ENCODE measurements around the gene KCNK4. TPM values are rescaled to one million over a fixed set of nuclear protein-coding genes. Genes with fewer than 3 reads are reported as not detected.
A peak's percentile ranks its signal among the peaks of the same experiment; 100 is the strongest.

The KCNK4 gene
- total RNA-seq, 1 experiment from 2014 or later = 0.28 TPM

GRCh38 chr11:64284048-64284961 is 6.8 kb upstream of the KCNK4 start, which contains the start of gene BAD:
TSS of gene BAD (minus strand) at chr11:64284665. CDS start at chr11:64284368, 297 bp downstream.
- Mint-ChIP-seq H3K4me1 (peaks cover 8 to 12% of the 10 kb centered on the region in 2 experiments), H3K27me3 (ENCODE audit: low read depth) (peaks cover 12% of the 10 kb centered on the region), H3K36me3 (ENCODE audit: insufficient read depth in 1 of 3, low read depth in 3 of 3) (peaks cover 0 to 18% (median 13%) of the 10 kb centered on the region in 3 experiments; a peak in 6 of 7 replicates), H3K27ac (peak within 1 kb of the TSS in 1 of 3 experiments; percentile 68; a peak in 1 of 7 replicates), H3K9me3 (no peaks in the 10 kb centered on the region; a peak in 1 of 5 replicates), H3K4me3 (peak within 1 kb of the TSS; percentile 82 to 90)
- peak within 1 kb of the TSS; percentile 82 for H3K4me2 ChIP-seq (ENCODE audit: insufficient read depth, insufficient read length, low read length)
- no CpG with 5 or more reads among the region's 44 CpGs for WGBS (ENCODE audit: extremely low coverage, insufficient read length, low lambda C conversion rate)
- H3T11ph ChIP-seq (ENCODE audit: low read length) = no peak within 1 kb of the TSS
- no peak within 1 kb of the TSS for H2BK120ac ChIP-seq (ENCODE audit: low read depth, low read length, poor library complexity, severe bottlenecking)
- H2BK20ac ChIP-seq (ENCODE audit: low read depth, low read length, poor library complexity, severe bottlenecking) = no peak within 1 kb of the TSS
- H3K23ac ChIP-seq (ENCODE audit: insufficient read length, low read depth, low read length) = no peak within 1 kb of the TSS
- no peak within 1 kb of the TSS for H2BK15ac ChIP-seq (ENCODE audit: low read depth, low read length)
- no peak within 1 kb of the TSS for H4K91ac ChIP-seq (ENCODE audit: insufficient read length, low read depth, low read length)
- H3K9ac ChIP-seq (ENCODE audit: extremely low read depth, insufficient read length, low read length) = no peak within 1 kb of the TSS
- H3K4ac ChIP-seq (ENCODE audit: low read depth, low read length) = no peak within 1 kb of the TSS
- peak within 1 kb of the TSS; percentile 42; the same call in 1 of the 2 replicates for H3K14ac ChIP-seq (ENCODE audit: insufficient read depth, low read length)
- H3K27me3 ChIP-seq (ENCODE audit: insufficient read depth, low read length) = no peaks in the 10 kb centered on the region
- H2AFZ ChIP-seq (ENCODE audit: low read length) = no peak within 1 kb of the TSS
- no peak for TF ChIP-seq CTCF (conservative IDR thresholded peaks at IDR 0.05)
- no peak within 1 kb of the TSS for H2AK5ac ChIP-seq (ENCODE audit: insufficient read length, low read length)
- peak within 1 kb of the TSS; percentile 74 for H3K18ac ChIP-seq (ENCODE audit: insufficient read length, low read depth, low read length)
- no peaks in the 10 kb centered on the region for H3K4me1 ChIP-seq (ENCODE audit: insufficient read depth, low read length)
- no peak within 1 kb of the TSS for H4K8ac ChIP-seq (replicated peaks; ENCODE audit: insufficient read length, low read depth, low read length)
- H2BK5ac ChIP-seq (ENCODE audit: insufficient read length, low read length) = no peak within 1 kb of the TSS
- H3K9me3 ChIP-seq (ENCODE audit: control insufficient read depth, low read depth, low read length) = no peaks in the 10 kb centered on the region
- no peak within 1 kb of the TSS for H4K5ac ChIP-seq (ENCODE audit: insufficient read length, low read depth, low read length)
- peak; percentile 96 for DNase-seq
- peaks cover 15% of the 10 kb centered on the region for H3K23me2 ChIP-seq (ENCODE audit: insufficient read length, low read depth, low read length, poor library complexity, severe bottlenecking)
- H3K79me1 ChIP-seq (ENCODE audit: insufficient read depth, low read depth, low read length, poor library complexity, severe bottlenecking) = no peaks in the 10 kb centered on the region
- H2BK12ac ChIP-seq (ENCODE audit: insufficient read length, low read depth, low read length) = no peak within 1 kb of the TSS
- H3K79me2 ChIP-seq (ENCODE audit: insufficient read depth, low read length) = no peaks in the 10 kb centered on the region
- no peaks in the 10 kb centered on the region for H4K20me1 ChIP-seq (ENCODE audit: control insufficient read depth, insufficient read depth, insufficient read length)
- no peak within 1 kb of the TSS for H3K27ac ChIP-seq (ENCODE audit: insufficient read length, low read depth, low read length)
- H3K56ac ChIP-seq (ENCODE audit: insufficient read length, low read depth, low read length) = no peak within 1 kb of the TSS

Data from H9 (cell line).